D721Med (cell line): ENCODE data around the gene TK2.

Experiments used
- DNase-seq: peaks from one replicate; pipeline ENCODE4 v3.0.0; 2011; ENCODE audit warnings: low spot score; ENCODE audit not compliant: insufficient read length
- FAIRE-seq: peaks from 2 replicates; lab custom pipeline; 2011; peaks lifted over from hg19 to GRCh38; lab: Jason Lieb, UNC
- TF ChIP-seq, protein P1 (sequence below): IDR thresholded peaks from 2 replicates; pipeline ENCODE4 v1.5.1; 2012; ENCODE audit warnings: mild to moderate bottlenecking, control low read depth; ENCODE audit not compliant: insufficient read depth; ENCODE audit errors: missing control alignments

The TK2 gene

DNA sequence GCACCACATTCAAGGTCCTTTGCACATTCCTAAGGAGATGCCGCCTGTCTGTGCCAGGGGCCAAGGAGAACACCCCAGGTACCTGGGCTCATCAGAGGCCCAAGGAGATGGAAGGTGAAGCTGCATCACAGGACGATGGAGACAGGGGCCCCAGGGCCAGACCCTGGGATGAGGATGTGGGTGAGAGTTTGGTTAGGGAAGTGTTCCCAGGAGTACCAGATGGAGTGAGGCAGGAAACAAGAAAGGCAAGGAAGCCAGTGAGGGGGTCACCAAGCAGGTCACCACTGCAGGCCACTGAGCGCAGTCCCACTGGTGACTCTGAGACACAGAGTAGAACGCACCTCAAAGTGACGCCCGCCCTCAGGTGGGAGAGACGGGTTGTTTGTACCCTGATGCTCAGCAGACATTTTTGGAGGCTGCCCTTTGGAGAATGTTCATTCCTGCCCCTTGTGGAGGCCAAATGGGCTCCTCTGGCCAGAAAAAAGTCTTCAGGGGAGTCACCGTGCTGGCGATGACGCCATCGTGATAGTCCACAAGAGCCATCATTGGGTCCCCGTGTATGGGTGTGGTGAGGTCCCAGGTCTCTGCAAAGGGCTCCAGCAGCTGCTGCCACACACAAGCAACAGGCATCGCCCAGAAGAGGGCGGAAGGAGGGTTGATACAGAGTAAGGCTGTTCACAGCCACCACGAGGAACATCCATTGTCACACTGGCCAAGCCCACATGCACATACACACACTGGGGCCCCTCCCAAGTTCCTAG is 65.3 kb downstream of the TK2 start:
- TF ChIP-seq, protein P1, sequence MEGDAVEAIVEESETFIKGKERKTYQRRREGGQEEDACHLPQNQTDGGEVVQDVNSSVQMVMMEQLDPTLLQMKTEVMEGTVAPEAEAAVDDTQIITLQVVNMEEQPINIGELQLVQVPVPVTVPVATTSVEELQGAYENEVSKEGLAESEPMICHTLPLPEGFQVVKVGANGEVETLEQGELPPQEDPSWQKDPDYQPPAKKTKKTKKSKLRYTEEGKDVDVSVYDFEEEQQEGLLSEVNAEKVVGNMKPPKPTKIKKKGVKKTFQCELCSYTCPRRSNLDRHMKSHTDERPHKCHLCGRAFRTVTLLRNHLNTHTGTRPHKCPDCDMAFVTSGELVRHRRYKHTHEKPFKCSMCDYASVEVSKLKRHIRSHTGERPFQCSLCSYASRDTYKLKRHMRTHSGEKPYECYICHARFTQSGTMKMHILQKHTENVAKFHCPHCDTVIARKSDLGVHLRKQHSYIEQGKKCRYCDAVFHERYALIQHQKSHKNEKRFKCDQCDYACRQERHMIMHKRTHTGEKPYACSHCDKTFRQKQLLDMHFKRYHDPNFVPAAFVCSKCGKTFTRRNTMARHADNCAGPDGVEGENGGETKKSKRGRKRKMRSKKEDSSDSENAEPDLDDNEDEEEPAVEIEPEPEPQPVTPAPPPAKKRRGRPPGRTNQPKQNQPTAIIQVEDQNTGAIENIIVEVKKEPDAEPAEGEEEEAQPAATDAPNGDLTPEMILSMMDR = no peak
- FAIRE-seq (no peak), DNase-seq (no peak)

DNA sequence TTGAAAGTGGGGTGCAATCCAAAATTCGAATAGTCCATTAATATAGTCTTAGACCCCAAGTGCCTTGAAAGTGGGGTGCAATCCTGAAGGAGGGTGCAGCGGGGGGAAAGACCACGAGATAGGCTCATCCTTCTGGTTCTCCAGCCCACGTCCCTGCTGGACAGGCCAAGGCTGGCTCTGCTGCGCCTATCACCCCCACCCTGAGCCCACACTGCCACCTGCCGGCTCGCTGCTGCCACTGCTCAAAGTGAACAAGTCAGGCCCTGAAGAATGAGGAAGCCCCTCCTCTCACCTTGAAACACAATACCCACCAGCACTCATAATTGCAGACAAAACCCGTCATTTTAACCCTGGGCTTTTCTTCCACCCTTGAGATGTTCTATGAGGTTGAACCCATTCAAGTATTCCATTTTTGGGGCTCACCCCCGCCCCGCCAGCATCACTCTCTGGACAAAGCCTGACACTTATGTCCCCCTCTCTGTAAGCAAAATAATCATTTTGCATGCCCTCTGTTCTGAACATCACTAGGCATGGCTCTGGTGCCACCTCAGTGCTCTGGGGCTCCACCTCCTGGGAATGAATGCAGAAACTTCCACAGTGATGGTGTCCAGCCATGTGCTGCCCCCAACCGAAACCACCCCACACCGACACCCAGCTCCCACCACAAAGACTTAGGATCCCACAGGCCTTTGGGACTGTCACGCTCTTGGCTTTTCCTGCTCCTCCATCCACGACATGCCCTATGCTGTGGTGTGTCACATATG is 66.1 kb downstream of the TK2 start:
- FAIRE-seq (no peak), DNase-seq (peak; percentile 42)
- TF ChIP-seq, protein P1 = peak; percentile 94

DNA sequence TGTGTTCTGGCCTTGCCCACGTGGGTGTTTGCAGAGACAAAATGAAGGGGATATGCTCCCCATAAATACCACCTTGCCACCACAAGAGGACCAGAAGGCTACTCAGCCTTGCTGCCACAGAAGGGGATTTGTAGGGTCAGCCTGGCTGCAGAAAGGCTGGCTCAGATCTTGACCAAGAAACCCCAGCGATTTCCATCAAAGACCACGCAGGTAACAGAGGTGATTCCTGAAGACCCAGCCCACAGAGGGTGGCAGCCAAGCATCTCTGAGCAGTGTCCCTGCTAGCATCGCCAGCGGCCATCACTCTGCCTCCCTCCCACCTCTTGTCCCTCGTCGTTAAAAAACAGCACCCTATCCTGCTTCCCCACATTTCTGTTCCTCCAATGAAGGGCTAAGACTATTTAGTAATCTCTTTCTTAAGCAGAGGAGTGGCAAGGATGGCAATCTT is 68.0 kb downstream of the TK2 start:
- DNase-seq (no peak), FAIRE-seq (no peak)
- TF ChIP-seq, protein P1 = no peak

DNA sequence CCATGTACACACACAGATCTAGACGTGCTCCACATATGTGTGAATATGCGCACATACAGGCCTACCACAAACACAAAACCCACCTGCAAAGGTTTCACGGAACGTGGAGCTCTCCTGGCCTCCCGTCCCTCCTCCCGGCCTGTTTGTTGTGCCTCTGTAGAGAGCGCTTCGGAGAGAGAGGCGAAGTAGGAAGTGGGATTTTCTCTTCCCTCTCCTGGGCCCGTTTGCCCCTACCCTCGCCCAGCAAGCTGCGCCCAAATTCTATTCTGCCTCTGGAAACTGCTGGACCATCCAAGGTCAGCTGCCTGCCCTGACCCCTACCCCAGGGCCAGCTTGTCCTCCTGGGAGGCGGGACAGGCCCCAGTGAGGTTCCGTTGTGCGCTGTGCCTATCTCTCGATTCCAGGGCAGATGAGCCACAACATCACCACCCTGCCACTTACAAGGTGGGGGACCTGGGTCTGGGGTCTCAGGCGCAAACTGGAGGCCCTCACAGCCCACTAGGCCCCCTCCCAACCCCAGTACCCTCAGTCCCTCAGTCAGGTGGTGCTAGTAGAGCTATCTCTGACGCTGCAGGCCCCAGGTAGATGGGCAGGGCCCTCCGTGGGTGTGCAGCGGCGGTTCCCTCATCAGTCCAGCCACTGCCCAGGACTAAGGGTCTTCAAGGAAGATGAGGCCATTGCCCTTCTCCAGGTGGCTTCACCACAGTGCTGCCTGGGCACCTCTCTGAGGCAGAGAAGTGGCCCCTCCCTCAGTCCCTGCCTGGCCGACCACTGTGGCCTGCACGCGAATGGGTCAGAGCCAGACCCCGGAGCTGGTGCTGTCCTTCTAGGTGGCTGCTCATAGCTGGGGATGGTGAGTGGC is 68.6 kb downstream of the TK2 start:
- TF ChIP-seq, protein P1 = no peak
- FAIRE-seq = no peak
- no peak for DNase-seq

DNA sequence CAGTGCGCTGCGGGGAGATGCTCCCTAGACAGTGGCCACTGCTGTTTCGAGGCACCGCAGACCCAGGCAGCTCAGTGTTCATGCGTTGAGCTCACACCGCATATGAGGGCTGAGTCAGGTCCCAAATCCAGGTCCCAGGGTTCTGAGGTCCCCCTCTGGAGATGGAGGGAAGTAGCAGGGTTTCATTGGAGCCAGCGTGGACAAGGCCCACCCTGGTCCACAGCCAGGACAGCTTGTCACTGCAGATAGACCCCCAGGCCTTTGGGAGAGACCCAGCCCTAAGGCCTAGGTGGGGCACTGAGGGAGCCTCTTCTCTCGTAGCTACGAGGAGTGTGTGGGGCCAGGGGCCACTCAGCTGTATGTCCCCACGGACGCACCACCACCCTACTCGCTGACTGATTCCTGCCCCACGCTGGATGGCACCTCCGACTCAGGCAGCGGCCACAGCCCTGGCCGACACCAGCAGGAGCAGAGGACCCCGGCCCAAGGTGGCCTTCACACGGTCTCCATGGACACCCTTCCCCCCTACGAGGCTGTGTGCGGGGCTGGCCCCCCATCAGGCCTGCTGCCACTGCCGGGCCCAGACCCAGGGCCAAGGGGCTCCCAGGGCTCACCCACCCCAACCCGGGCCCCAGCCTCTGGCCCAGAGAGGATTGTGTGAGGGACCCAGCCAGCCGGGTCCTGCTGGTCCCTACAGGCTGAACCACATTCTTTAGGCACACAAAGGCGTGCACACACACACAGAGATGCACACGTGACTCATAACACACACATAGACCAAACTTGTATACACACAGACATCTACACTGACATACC is 69.4 kb downstream of the TK2 start:
- FAIRE-seq = no peak
- DNase-seq = no peak
- TF ChIP-seq, protein P1 = no peak

DNA sequence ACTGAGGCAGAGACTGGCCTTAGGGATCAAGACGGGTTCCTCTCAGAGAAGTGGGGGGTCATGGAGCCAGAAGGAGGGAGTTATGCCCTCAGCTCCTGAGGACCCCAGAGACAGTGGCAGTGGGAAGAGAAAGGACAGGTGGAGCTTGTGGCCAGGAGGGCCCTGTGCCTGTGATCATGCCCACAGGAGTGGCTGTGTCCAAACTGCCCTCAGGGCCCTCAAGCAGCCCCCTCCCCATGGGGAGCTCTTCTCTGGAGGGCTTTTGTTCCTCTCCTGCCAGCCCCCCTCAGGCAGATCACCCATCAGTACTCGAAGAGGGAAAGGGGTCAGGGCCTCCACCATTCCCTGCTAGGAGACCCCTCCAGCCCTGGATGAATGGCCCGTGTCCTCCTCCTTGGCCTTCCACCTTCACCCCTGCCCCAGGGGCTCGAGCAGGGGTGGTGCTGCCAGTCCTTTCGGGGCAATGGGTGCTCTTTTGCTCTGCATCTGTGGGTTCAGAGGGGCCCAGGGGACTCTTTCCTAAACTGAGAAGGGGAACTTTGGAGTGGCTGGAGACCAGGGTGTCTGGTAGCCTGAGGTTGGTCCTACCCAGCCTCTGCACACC is 70.2 kb downstream of the TK2 start:
- TF ChIP-seq, protein P1 = no peak
- no peak for FAIRE-seq
- no peak for DNase-seq
